GM23338 (cell line): ENCODE data around the gene TCEAL8. TPM values are rescaled to one million over a fixed set of nuclear protein-coding genes. Genes with fewer than 3 reads are reported as not detected.

ENCODE experiments used
- ATAC-seq: fragments of 200-7000 bp; cut with Tn5 transposase; 3 replicates; pipeline ENCODE4 v1.9.1; 2020
- DNase-seq: peaks from one replicate; pipeline ENCODE4 v3.0.0-alpha.2; 2015; ENCODE audit warnings: low spot score
- H2AFZ ChIP-seq: fragments of 200-600 bp; sonication (generic); 2 replicates; pipeline ENCODE4 v1.8.0; 2016; ENCODE audit warnings: antibody characterized with exemption, mild to moderate bottlenecking, moderate library complexity
- H3F3A ChIP-seq: fragments of 200-600 bp; sonication (generic); replicated peaks from 2 replicates; pipeline ENCODE4 v1.8.0; 2017; ENCODE audit warnings: antibody characterized with exemption, mixed run types, low read depth
- H3K27ac ChIP-seq: fragments of 200-600 bp; sonication (generic); 2 replicates; pipeline ENCODE4 v1.6.1; 2016; ENCODE audit warnings: low read depth
- H3K27me3 ChIP-seq: fragments of 200-600 bp; sonication (generic); 2 replicates; pipeline ENCODE4 v1.8.0; 2016; ENCODE audit warnings: mild to moderate bottlenecking, mixed run types, moderate library complexity; ENCODE audit not compliant: insufficient read depth
- H3K36me3 ChIP-seq: fragments of 200-600 bp; sonication (generic); 2 replicates; pipeline ENCODE4 v1.8.0; 2016; ENCODE audit warnings: mild to moderate bottlenecking; ENCODE audit not compliant: insufficient read depth
- H3K4me1 ChIP-seq: fragments of 200-600 bp; sonication (generic); 2 replicates; pipeline ENCODE4 v1.8.0; 2016; ENCODE audit warnings: mild to moderate bottlenecking, moderate library complexity; ENCODE audit not compliant: insufficient read depth
- H3K4me2 ChIP-seq: fragments of 200-600 bp; sonication (generic); 2 replicates; pipeline ENCODE4 v1.7.1; 2017; ENCODE audit warnings: mixed run types
- H3K4me3 ChIP-seq: fragments of 200-600 bp; sonication (generic); 2 replicates; pipeline ENCODE4 v1.6.1; 2016; ENCODE audit warnings: mixed run types
- H3K79me2 ChIP-seq: fragments of 200-600 bp; sonication (generic); replicated peaks from 2 replicates; pipeline ENCODE4 v1.8.0; 2017; ENCODE audit warnings: mild to moderate bottlenecking; ENCODE audit not compliant: insufficient read depth
- H3K9me2 ChIP-seq: fragments of 200-600 bp; sonication (generic); 2 replicates; pipeline ENCODE4 v1.8.0; 2017; ENCODE audit not compliant: insufficient read depth
- H4K20me1 ChIP-seq: fragments of 200-600 bp; sonication (generic); replicated peaks from 2 replicates; pipeline ENCODE4 v1.8.0; 2017; ENCODE audit warnings: mild to moderate bottlenecking; ENCODE audit not compliant: insufficient read depth
- H3K27ac Mint-ChIP-seq: 2 replicates; pipeline ENCODE4 v1.8.0; 2020; ENCODE audit warnings: inconsistent platforms, mild to moderate bottlenecking, moderate library complexity, mixed read lengths
- H3K27me3 Mint-ChIP-seq: 3 replicates; pipeline ENCODE4 v1.8.0; 2022; ENCODE audit warnings: low read depth, mild to moderate bottlenecking, moderate library complexity, mixed read lengths, inconsistent platforms; ENCODE audit not compliant: insufficient read depth, poor library complexity
- H3K36me3 Mint-ChIP-seq: 3 replicates; pipeline ENCODE4 v1.8.0; 2021; ENCODE audit warnings: low read depth, mild to moderate bottlenecking, inconsistent platforms, moderate library complexity, mixed read lengths
- H3K4me1 Mint-ChIP-seq: 3 replicates; pipeline ENCODE4 v1.8.0; 2020; ENCODE audit warnings: mild to moderate bottlenecking, inconsistent platforms, mixed read lengths
- H3K4me3 Mint-ChIP-seq: 3 replicates; pipeline ENCODE4 v1.8.0; 2021; ENCODE audit warnings: moderate library complexity, mild to moderate bottlenecking, inconsistent platforms, mixed read lengths
- H3K9me3 Mint-ChIP-seq: 3 replicates; pipeline ENCODE4 v1.8.0; 2020; ENCODE audit warnings: moderate library complexity, mild to moderate bottlenecking, inconsistent platforms, mixed read lengths
- CREB1 ChIP-seq: fragments of 250-450 bp; sonication (Bioruptor Pico); IDR thresholded peaks from 2 replicates; pipeline ENCODE4 v1.5.0; 2020; ENCODE audit warnings: low read depth, mild to moderate bottlenecking, moderate library complexity
- CTCF ChIP-seq, 2 experiments: fragments of 200-600 bp in 1 of 2; sonication (generic) in 1 of 2; conservative IDR thresholded peaks; 2 replicates each; pipeline versions ENCODE4 v1.5.1 to v1.6.1; 2016 to 2017; ENCODE audit warnings: antibody characterized with exemption in 2 of 2, low read depth in 2 of 2, mild to moderate bottlenecking in 2 of 2, moderate library complexity in 1 of 2
- EZH2 ChIP-seq: fragments of 200-600 bp; sonication (generic); IDR thresholded peaks from one replicate; pipeline ENCODE4 v1.8.0; 2017; ENCODE audit warnings: antibody characterized with exemption, mild to moderate bottlenecking, low read depth; ENCODE audit not compliant: unreplicated experiment
- EZH2phosphoT487 ChIP-seq: fragments of 200-600 bp; sonication (generic); IDR thresholded peaks from one replicate; pipeline ENCODE4 v1.8.1; 2018; ENCODE audit warnings: antibody characterized with exemption; ENCODE audit not compliant: unreplicated experiment
- JUNB ChIP-seq: IDR thresholded peaks from one replicate; pipeline ENCODE4 v1.6.1; 2016; ENCODE audit warnings: antibody characterized with exemption; ENCODE audit not compliant: unreplicated experiment
- NANOG ChIP-seq: IDR thresholded peaks from 2 replicates; pipeline ENCODE4 v1.6.1; 2016; ENCODE audit warnings: antibody characterized with exemption, borderline replicate concordance
- POLR2AphosphoS5 ChIP-seq: IDR thresholded peaks from 2 replicates; pipeline ENCODE4 v1.6.1; 2016; ENCODE audit warnings: antibody characterized with exemption, low read depth
- REST ChIP-seq: IDR thresholded peaks from one replicate; pipeline ENCODE4 v1.6.1; 2018; ENCODE audit warnings: antibody characterized with exemption; ENCODE audit not compliant: unreplicated experiment
- STAT1 ChIP-seq: IDR thresholded peaks from one replicate; pipeline ENCODE4 v1.6.1; 2016; ENCODE audit warnings: antibody characterized with exemption; ENCODE audit not compliant: unreplicated experiment
- ZNF114 ChIP-seq: fragments of 250-450 bp; sonication (Bioruptor Pico); IDR thresholded peaks from 2 replicates; pipeline ENCODE4 v1.5.0; 2020; ENCODE audit warnings: mild to moderate bottlenecking, moderate library complexity
- ZNF331 ChIP-seq: fragments of 250-450 bp; sonication (Bioruptor Pico); IDR thresholded peaks from 2 replicates; pipeline ENCODE4 v1.5.0; 2020; ENCODE audit warnings: low read depth, mild to moderate bottlenecking, moderate library complexity
- polyA plus RNA-seq: library from polyadenylated mRNA; unstranded; fragments of >200 nt; fragmentation: Nextera tagmentation; extraction: Ambion mirVana; gene quantifications from 2 replicates; pipeline ENCODE4 v1.2.1, GENCODE V29; 2016
- total RNA-seq: library from RNA; depleted of rRNA; stranded (reverse); fragments of >200 nt; shearing (Covaris generic); gene quantifications from 2 replicates; pipeline ENCODE4 v1.2.3, GENCODE V29; 2014
- TF ChIP-seq, protein P1 (sequence below): IDR thresholded peaks from 2 replicates; pipeline ENCODE4 v1.6.1; 2016; ENCODE audit warnings: antibody characterized with exemption
- TF ChIP-seq, protein P2 (sequence below): fragments of 250-450 bp; sonication (Bioruptor Pico); IDR thresholded peaks from 2 replicates; pipeline ENCODE4 v1.5.0; 2020; ENCODE audit warnings: mild to moderate bottlenecking, moderate library complexity

The TCEAL8 gene
- total and polyA plus RNA-seq, 2 experiments from 2014 or later = 105 to 168 TPM

- ATAC-seq = no peak
- no peak for DNase-seq
- H3K36me3 ChIP-seq = no peaks in the 10 kb centered on the region
- no peaks in the 10 kb centered on the region for H3K4me1 ChIP-seq
- no peak overlapping the region for H3K4me3 ChIP-seq
- peaks cover 14% of the 10 kb centered on the region for H3K36me3 Mint-ChIP-seq
- no peaks in the 10 kb centered on the region for H3K9me2 ChIP-seq
- H3K79me2 ChIP-seq = no peaks in the 10 kb centered on the region
- H3K4me1 Mint-ChIP-seq = peaks cover 2% of the 10 kb centered on the region; the same call in 2 of the 3 replicates
- H3K27ac Mint-ChIP-seq = no peak overlapping the region
- no peak overlapping the region for H3K27ac ChIP-seq
- no peak overlapping the region for H3K4me3 Mint-ChIP-seq
- H3F3A ChIP-seq = no peaks in the 10 kb centered on the region
- no peaks in the 10 kb centered on the region for H3K9me3 Mint-ChIP-seq
- TF ChIP-seq CREB1 (CRISPR knock-in tag) (no peak), STAT1 (no peak), EZH2 (no peak), JUNB (no peak), REST (no peak), ZNF114 (no peak), CTCF (conservative IDR thresholded peaks at IDR 0.05; ENCODE audit: low read depth in 2 of 2) (no peak), NANOG (no peak), ZNF331 (CRISPR knock-in tag) (no peak), EZH2phosphoT487 (no peak), POLR2AphosphoS5 (no peak)
- TF ChIP-seq, protein P1, sequence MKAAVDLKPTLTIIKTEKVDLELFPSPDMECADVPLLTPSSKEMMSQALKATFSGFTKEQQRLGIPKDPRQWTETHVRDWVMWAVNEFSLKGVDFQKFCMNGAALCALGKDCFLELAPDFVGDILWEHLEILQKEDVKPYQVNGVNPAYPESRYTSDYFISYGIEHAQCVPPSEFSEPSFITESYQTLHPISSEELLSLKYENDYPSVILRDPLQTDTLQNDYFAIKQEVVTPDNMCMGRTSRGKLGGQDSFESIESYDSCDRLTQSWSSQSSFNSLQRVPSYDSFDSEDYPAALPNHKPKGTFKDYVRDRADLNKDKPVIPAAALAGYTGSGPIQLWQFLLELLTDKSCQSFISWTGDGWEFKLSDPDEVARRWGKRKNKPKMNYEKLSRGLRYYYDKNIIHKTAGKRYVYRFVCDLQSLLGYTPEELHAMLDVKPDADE = no peak
- TF ChIP-seq, protein P2, sequence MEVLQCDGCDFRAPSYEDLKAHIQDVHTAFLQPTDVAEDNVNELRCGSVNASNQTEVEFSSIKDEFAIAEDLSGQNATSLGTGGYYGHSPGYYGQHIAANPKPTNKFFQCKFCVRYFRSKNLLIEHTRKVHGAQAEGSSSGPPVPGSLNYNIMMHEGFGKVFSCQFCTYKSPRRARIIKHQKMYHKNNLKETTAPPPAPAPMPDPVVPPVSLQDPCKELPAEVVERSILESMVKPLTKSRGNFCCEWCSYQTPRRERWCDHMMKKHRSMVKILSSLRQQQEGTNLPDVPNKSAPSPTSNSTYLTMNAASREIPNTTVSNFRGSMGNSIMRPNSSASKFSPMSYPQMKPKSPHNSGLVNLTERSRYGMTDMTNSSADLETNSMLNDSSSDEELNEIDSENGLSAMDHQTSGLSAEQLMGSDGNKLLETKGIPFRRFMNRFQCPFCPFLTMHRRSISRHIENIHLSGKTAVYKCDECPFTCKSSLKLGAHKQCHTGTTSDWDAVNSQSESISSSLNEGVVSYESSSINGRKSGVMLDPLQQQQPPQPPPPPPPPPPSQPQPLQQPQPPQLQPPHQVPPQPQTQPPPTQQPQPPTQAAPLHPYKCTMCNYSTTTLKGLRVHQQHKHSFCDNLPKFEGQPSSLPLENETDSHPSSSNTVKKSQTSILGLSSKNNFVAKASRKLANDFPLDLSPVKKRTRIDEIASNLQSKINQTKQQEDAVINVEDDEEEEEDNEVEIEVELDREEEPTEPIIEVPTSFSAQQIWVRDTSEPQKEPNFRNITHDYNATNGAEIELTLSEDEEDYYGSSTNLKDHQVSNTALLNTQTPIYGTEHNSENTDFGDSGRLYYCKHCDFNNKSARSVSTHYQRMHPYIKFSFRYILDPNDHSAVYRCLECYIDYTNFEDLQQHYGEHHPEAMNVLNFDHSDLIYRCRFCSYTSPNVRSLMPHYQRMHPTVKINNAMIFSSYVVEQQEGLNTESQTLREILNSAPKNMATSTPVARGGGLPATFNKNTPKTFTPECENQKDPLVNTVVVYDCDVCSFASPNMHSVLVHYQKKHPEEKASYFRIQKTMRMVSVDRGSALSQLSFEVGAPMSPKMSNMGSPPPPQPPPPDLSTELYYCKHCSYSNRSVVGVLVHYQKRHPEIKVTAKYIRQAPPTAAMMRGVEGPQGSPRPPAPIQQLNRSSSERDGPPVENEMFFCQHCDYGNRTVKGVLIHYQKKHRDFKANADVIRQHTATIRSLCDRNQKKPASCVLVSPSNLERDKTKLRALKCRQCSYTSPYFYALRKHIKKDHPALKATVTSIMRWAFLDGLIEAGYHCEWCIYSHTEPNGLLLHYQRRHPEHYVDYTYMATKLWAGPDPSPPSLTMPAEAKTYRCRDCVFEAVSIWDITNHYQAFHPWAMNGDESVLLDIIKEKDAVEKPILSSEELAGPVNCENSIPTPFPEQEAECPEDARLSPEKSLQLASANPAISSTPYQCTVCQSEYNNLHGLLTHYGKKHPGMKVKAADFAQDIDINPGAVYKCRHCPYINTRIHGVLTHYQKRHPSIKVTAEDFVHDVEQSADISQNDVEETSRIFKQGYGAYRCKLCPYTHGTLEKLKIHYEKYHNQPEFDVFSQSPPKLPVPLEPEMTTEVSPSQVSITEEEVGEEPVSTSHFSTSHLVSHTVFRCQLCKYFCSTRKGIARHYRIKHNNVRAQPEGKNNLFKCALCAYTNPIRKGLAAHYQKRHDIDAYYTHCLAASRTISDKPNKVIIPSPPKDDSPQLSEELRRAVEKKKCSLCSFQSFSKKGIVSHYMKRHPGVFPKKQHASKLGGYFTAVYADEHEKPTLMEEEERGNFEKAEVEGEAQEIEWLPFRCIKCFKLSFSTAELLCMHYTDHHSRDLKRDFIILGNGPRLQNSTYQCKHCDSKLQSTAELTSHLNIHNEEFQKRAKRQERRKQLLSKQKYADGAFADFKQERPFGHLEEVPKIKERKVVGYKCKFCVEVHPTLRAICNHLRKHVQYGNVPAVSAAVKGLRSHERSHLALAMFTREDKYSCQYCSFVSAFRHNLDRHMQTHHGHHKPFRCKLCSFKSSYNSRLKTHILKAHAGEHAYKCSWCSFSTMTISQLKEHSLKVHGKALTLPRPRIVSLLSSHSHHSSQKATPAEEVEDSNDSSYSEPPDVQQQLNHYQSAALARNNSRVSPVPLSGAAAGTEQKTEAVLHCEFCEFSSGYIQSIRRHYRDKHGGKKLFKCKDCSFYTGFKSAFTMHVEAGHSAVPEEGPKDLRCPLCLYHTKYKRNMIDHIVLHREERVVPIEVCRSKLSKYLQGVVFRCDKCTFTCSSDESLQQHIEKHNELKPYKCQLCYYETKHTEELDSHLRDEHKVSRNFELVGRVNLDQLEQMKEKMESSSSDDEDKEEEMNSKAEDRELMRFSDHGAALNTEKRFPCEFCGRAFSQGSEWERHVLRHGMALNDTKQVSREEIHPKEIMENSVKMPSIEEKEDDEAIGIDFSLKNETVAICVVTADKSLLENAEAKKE = no peak
- no peaks in the 10 kb centered on the region for H3K27me3 ChIP-seq
- H3K4me2 ChIP-seq = no peak overlapping the region
- H3K27me3 Mint-ChIP-seq = peaks cover 1% of the 10 kb centered on the region
- H4K20me1 ChIP-seq = no peaks in the 10 kb centered on the region
- no peak overlapping the region for H2AFZ ChIP-seq
Measured at GRCh38 chrX:103304705-103305104, 49.8 kb upstream of the TCEAL8 start.
